Vagina (tissue), 2 donors: Measurements from ENCODE around the gene PHAF1. TPM values are rescaled to one million over a fixed set of nuclear protein-coding genes. Genes with fewer than 3 reads are reported as not detected.

Experiments
- DNase-seq, 2 donors: peaks; one replicate each; pipeline ENCODE4 v3.0.0-alpha.2; 2017; ENCODE audit errors: extremely low spot score in 2 of 2
- H3K27ac ChIP-seq: fragments of 200-600 bp; sonication (generic); one replicate; pipeline ENCODE4 v1.5.1; 2019
- H3K27me3 ChIP-seq: fragments of 200-600 bp; sonication (generic); one replicate; pipeline ENCODE4 v1.5.1; 2019
- H3K36me3 ChIP-seq, 2 donors: fragments of 200-600 bp; sonication (generic); one replicate each; pipeline ENCODE4 v1.5.1; 2017 to 2019
- H3K4me1 ChIP-seq: fragments of 200-600 bp; sonication (generic); one replicate; pipeline ENCODE4 v1.5.1; 2019
- H3K4me3 ChIP-seq, 2 donors: fragments of 200-600 bp; sonication (generic); 1 replicate in 1 of 2; 2 replicates in 1 of 2; pipeline ENCODE4 v1.5.1; 2016 to 2019
- H3K9me3 ChIP-seq: fragments of 200-600 bp; sonication (generic); one replicate; pipeline ENCODE4 v1.5.1; 2019
- CTCF ChIP-seq, 3 experiments: fragments of 450-650 bp in 2 of 3; fragments of 200-600 bp in 1 of 3; sonication (generic) in 1 of 3; IDR thresholded peaks; one replicate each; pipeline ENCODE4 v1.5.1; 2017 to 2019; ENCODE audit warnings: antibody characterized with exemption in 3 of 3, mild to moderate bottlenecking in 2 of 3, moderate library complexity in 2 of 3
- POLR2A ChIP-seq, 2 donors: fragments of 450-650 bp; IDR thresholded peaks; one replicate each; pipeline ENCODE4 v1.6.1; 2017; ENCODE audit warnings: antibody characterized with exemption in 2 of 2, mild to moderate bottlenecking in 2 of 2, moderate library complexity in 2 of 2
- POLR2AphosphoS5 ChIP-seq, 2 donors: sonication (generic); formaldehyde crosslinking; IDR thresholded peaks; one replicate each; pipeline ENCODE4 v1.9.0; 2017; ENCODE audit warnings: antibody characterized with exemption in 2 of 2, mild to moderate bottlenecking in 2 of 2, low read depth in 1 of 2; ENCODE audit not compliant: insufficient read depth in 1 of 2
- intact Hi-C: fragments of 100-400 bp; cut with DNase I; formaldehyde crosslinking; loops from one replicate; pipeline ENCODE4 v1.15.1; 2023
- total RNA-seq: library from RNA; depleted of rRNA; stranded (reverse); fragments of >200 nt; gene quantifications from one replicate; pipeline ENCODE4 v1.2.3, GENCODE V29; 2016

The PHAF1 gene
- total RNA-seq, 1 donor from 2014 or later: 23.3 TPM

GRCh38 chr16:67174706-67175231, 65.0 kb downstream of the PHAF1 start:
- H3K27me3 ChIP-seq: no peaks in the 10 kb centered on the region
- peaks cover 69% of the 10 kb centered on the region for H3K4me1 ChIP-seq
- no peaks in the 10 kb centered on the region for H3K9me3 ChIP-seq
- DNase-seq: no peak
- TF ChIP-seq CTCF (IDR thresholded peaks at IDR 0.05) (no peak), POLR2AphosphoS5 (IDR thresholded peaks at IDR 0.05; ENCODE audit: insufficient read depth in 1 of 2, low read depth in 1 of 2) (no peak), POLR2A (IDR thresholded peaks at IDR 0.05) (no peak)
- H3K27ac ChIP-seq: peak overlapping the region; percentile 75
- no peaks in the 10 kb centered on the region for H3K36me3 ChIP-seq
- H3K4me3 ChIP-seq: peak overlapping the region; percentile 37 to 62
- intact Hi-C loops: no loop called here

GRCh38 chr16:67176662-67177061, 66.9 kb downstream of the PHAF1 start:
- intact Hi-C loops: no loop called here

GRCh38 chr16:67177743-67178699, 68.3 kb downstream of the PHAF1 start:
- TF ChIP-seq CTCF (IDR thresholded peaks at IDR 0.05) (no peak), POLR2AphosphoS5 (IDR thresholded peaks at IDR 0.05; ENCODE audit: insufficient read depth in 1 of 2, low read depth in 1 of 2) (peak in 1 of 2 donors; percentile 48)
- H3K27me3 ChIP-seq: no peaks in the 10 kb centered on the region
- H3K4me3 ChIP-seq: peak overlapping the region; percentile 49 to 58
- DNase-seq: no peak
- intact Hi-C loops: no loop called here
- no peaks in the 10 kb centered on the region for H3K9me3 ChIP-seq
- no peaks in the 10 kb centered on the region for H3K36me3 ChIP-seq
- peak overlapping the region; percentile 68 for H3K27ac ChIP-seq
- H3K4me1 ChIP-seq: peaks cover 61% of the 10 kb centered on the region

More at GRCh38 chr16:67176662-67177061, 66.9 kb downstream of the PHAF1 start:
- Histone ChIP-seq H3K9me3 (no peaks in the 10 kb centered on the region), H3K4me3 (no peak overlapping the region), H3K4me1 (peaks cover 57% of the 10 kb centered on the region), H3K27me3 (no peaks in the 10 kb centered on the region), H3K36me3 (no peaks in the 10 kb centered on the region), H3K27ac (no peak overlapping the region)
- TF ChIP-seq CTCF (IDR thresholded peaks at IDR 0.05) (no peak), POLR2A (IDR thresholded peaks at IDR 0.05) (no peak), POLR2AphosphoS5 (IDR thresholded peaks at IDR 0.05; ENCODE audit: insufficient read depth in 1 of 2, low read depth in 1 of 2) (no peak)
- DNase-seq: no peak

- H3K4me1 ChIP-seq: peaks cover 55% of the 10 kb centered on the region
- H3K36me3 ChIP-seq: no peaks in the 10 kb centered on the region
- intact Hi-C loops: no loop called here
- H3K4me3 ChIP-seq: no peak overlapping the region
- no peaks in the 10 kb centered on the region for H3K9me3 ChIP-seq
- no peak for TF ChIP-seq CTCF (IDR thresholded peaks at IDR 0.05)
- TF ChIP-seq POLR2AphosphoS5 (IDR thresholded peaks at IDR 0.05; ENCODE audit: insufficient read depth in 1 of 2, low read depth in 1 of 2): no peak
- TF ChIP-seq POLR2A (IDR thresholded peaks at IDR 0.05): no peak
- no peak overlapping the region for H3K27ac ChIP-seq
- no peaks in the 10 kb centered on the region for H3K27me3 ChIP-seq
- DNase-seq: no peak
Observed at GRCh38 chr16:67179421-67180080, 69.8 kb downstream of the PHAF1 start.
